ENCODE measurements around the gene PIGL.

PIGL gene

DNA sequence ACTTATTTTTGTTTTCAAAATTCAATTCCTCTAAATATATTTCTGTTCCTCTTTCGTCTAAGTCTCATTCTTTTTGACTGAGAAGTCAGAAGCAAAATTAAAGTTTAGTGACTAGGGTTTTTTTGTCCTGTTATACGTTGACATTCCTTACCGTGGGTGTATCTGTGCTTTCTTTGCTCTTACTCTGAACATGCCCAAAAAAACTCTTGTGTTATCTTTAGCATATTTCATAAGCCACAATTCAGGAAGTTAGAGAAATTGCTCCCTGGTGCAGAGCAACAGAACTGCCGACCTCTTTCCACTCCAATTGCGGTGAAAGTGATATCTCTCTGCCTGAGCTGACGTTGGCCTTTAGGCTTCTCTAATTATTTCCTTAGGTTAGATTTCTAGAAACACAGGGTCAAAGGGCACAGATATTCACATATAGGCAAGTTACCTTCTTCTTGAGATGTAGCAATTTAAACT lies 70.6 kb downstream of the PIGL start:
- Histone ChIP-seq H3K4me1 (ENCODE audit: low read length) (peaks cover 6% of the 10 kb centered on the region; the same call in 1 of the 2 replicates), H3K27ac (ENCODE audit: low read length) (no peak overlapping the region), H3K9me3 (replicated peaks; ENCODE audit: insufficient read depth, low read length) (no peaks in the 10 kb centered on the region), H3K27me3 (replicated peaks; ENCODE audit: insufficient read depth, low read length) (no peaks in the 10 kb centered on the region), H3K4me2 (ENCODE audit: low read depth, low read length) (peak overlapping the region; percentile 8; the same call in 1 of the 2 replicates), H4K20me1 (ENCODE audit: insufficient read depth, low read length) (no peaks in the 10 kb centered on the region), H3K9me2 (replicated peaks; ENCODE audit: insufficient read depth, low read length) (no peaks in the 10 kb centered on the region), H3K36me3 (replicated peaks; ENCODE audit: insufficient read depth, low read length) (no peaks in the 10 kb centered on the region), H3K9ac (ENCODE audit: low read length) (no peak overlapping the region), H3F3A (ENCODE audit: insufficient read depth, low read length) (no peaks in the 10 kb centered on the region), H3K79me2 (ENCODE audit: low read length) (no peaks in the 10 kb centered on the region), H2AFZ (ENCODE audit: low read length) (no peak overlapping the region), H3K4me3 (ENCODE audit: low read length) (no peak overlapping the region)
- DNase-seq, result no peak
- TF ChIP-seq EZH2 (optimal IDR thresholded peaks at IDR 0.05; ENCODE audit: low read depth, low read length) (no peak), EZH2phosphoT487 (IDR thresholded peaks at IDR 0.05; ENCODE audit: low read length) (no peak)
- TF ChIP-seq, protein P1, sequence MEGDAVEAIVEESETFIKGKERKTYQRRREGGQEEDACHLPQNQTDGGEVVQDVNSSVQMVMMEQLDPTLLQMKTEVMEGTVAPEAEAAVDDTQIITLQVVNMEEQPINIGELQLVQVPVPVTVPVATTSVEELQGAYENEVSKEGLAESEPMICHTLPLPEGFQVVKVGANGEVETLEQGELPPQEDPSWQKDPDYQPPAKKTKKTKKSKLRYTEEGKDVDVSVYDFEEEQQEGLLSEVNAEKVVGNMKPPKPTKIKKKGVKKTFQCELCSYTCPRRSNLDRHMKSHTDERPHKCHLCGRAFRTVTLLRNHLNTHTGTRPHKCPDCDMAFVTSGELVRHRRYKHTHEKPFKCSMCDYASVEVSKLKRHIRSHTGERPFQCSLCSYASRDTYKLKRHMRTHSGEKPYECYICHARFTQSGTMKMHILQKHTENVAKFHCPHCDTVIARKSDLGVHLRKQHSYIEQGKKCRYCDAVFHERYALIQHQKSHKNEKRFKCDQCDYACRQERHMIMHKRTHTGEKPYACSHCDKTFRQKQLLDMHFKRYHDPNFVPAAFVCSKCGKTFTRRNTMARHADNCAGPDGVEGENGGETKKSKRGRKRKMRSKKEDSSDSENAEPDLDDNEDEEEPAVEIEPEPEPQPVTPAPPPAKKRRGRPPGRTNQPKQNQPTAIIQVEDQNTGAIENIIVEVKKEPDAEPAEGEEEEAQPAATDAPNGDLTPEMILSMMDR (IDR thresholded peaks at IDR 0.05; ENCODE audit: low read length), result no peak

DNA sequence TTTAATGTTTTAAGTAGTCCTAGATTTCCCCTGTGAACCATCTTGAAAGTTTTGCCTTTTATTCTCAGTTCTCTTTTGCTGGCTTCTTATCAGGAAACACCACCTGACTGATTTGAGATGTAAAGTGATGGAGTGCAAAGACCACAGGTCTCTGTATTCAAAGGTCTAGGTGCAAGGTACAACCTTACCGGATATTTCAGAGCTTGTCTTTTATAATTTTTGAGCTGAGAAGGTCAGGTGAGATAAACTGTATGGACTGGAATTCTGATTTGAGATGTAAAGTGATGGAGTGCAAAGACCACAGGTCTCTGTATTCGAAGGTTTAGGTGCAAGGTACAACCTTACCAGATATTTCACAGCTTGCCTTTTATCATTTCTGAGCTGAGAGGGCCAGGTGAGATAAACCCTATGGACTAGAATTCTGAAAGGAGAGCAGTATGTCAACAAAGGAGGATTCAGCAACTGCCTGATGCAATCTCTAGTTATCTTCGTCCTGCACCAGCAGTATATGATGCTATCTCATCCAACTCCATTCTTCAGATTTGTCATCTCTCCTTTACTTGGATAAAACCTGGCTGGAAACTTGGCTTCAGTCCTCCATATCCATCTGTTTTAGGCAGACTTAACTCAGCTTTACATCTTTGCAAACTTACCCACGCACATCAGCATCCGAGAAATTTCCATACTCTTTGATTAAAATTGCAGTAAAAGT lies 72.0 kb downstream of the PIGL start:
- TF ChIP-seq EZH2phosphoT487 (IDR thresholded peaks at IDR 0.05; ENCODE audit: low read length), result no peak
- TF ChIP-seq, protein P1 (IDR thresholded peaks at IDR 0.05; ENCODE audit: low read length), result no peak
- no peak for TF ChIP-seq EZH2 (optimal IDR thresholded peaks at IDR 0.05; ENCODE audit: low read depth, low read length)
- no peaks in the 10 kb centered on the region for H3K79me2 ChIP-seq (ENCODE audit: low read length)
- H3K4me1 ChIP-seq (ENCODE audit: low read length), result peaks cover 6% of the 10 kb centered on the region; the same call in 1 of the 2 replicates
- H4K20me1 ChIP-seq (ENCODE audit: insufficient read depth, low read length), result no peaks in the 10 kb centered on the region
- no peak overlapping the region for H3K4me3 ChIP-seq (ENCODE audit: low read length)
- H3K27me3 ChIP-seq (replicated peaks; ENCODE audit: insufficient read depth, low read length), result no peaks in the 10 kb centered on the region
- H3K27ac ChIP-seq (ENCODE audit: low read length), result no peak overlapping the region
- no peak for DNase-seq
- H3K36me3 ChIP-seq (replicated peaks; ENCODE audit: insufficient read depth, low read length), result no peaks in the 10 kb centered on the region
- H3K9me3 ChIP-seq (replicated peaks; ENCODE audit: insufficient read depth, low read length), result no peaks in the 10 kb centered on the region
- H3K9me2 ChIP-seq (replicated peaks; ENCODE audit: insufficient read depth, low read length), result no peaks in the 10 kb centered on the region
- no peaks in the 10 kb centered on the region for H3F3A ChIP-seq (ENCODE audit: insufficient read depth, low read length)
- no peak overlapping the region for H2AFZ ChIP-seq (ENCODE audit: low read length)
- no peak overlapping the region for H3K9ac ChIP-seq (ENCODE audit: low read length)
- no peak overlapping the region for H3K4me2 ChIP-seq (ENCODE audit: low read depth, low read length)

DNA sequence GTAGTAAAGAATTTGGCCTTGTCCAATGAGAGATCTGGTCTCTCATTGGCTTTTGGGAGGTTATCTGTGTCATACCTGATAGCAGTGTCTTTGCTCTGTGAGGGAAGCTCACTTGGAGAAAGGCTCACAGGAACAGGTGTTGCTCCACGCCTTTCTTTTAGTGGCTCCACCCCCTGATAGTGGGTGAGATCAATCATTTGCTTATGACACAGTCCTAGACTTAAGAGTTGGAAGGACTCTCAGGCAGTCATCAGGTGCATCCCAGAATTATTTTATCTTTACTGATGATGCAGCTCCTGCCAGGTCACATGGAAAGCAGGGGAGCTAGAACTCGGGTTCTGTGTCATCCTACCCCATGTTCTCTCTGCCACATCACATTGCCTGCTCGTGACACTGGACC lies 76.9 kb downstream of the PIGL start:
- no peak for DNase-seq
- Histone ChIP-seq H4K20me1 (ENCODE audit: insufficient read depth, low read length) (no peaks in the 10 kb centered on the region), H3K27me3 (replicated peaks; ENCODE audit: insufficient read depth, low read length) (no peaks in the 10 kb centered on the region), H3K4me3 (ENCODE audit: low read length) (no peak overlapping the region), H3K27ac (ENCODE audit: low read length) (no peak overlapping the region), H3K9ac (ENCODE audit: low read length) (no peak overlapping the region), H3K79me2 (ENCODE audit: low read length) (no peaks in the 10 kb centered on the region), H3F3A (ENCODE audit: insufficient read depth, low read length) (no peaks in the 10 kb centered on the region), H3K4me1 (ENCODE audit: low read length) (no peaks in the 10 kb centered on the region), H3K9me2 (replicated peaks; ENCODE audit: insufficient read depth, low read length) (no peaks in the 10 kb centered on the region), H3K9me3 (replicated peaks; ENCODE audit: insufficient read depth, low read length) (no peaks in the 10 kb centered on the region), H2AFZ (ENCODE audit: low read length) (no peak overlapping the region), H3K4me2 (ENCODE audit: low read depth, low read length) (no peak overlapping the region), H3K36me3 (replicated peaks; ENCODE audit: insufficient read depth, low read length) (no peaks in the 10 kb centered on the region)
- TF ChIP-seq EZH2phosphoT487 (IDR thresholded peaks at IDR 0.05; ENCODE audit: low read length) (no peak), EZH2 (optimal IDR thresholded peaks at IDR 0.05; ENCODE audit: low read depth, low read length) (no peak)
- TF ChIP-seq, protein P1 (IDR thresholded peaks at IDR 0.05; ENCODE audit: low read length), result no peak

Data from MM.1S (cell line).